Astrocyte (in vitro differentiated cells and primary cell): ENCODE measurements around the gene TESK2.

Experiments used
- CTCF ChIP-seq: IDR thresholded peaks from 2 replicates; pipeline ENCODE4 v1.5.1; 2011; ENCODE audit warnings: low read depth, mild to moderate bottlenecking, inconsistent platforms, low read length, moderate library complexity; ENCODE audit not compliant: insufficient read depth
- EZH2 ChIP-seq: IDR thresholded peaks from 2 replicates; pipeline ENCODE4 v1.6.1; 2012; ENCODE audit warnings: mild to moderate bottlenecking, low read length, inconsistent platforms; ENCODE audit not compliant: insufficient read depth

GRCh38 chr1:45364294-45364693, 126.7 kb downstream of the TESK2 start:
- TF ChIP-seq CTCF, result no peak
- TF ChIP-seq EZH2, result no peak
